ENCODE measurements around the gene WFS1.
A peak's percentile ranks its signal among the peaks of the same experiment; 100 is the strongest.

The WFS1 gene

GRCh38 chr4:6269616-6270511 lies at the start of gene WFS1:
Gene WFS1, plus strand, starts transcription at chr4:6269850. Its CDS starts 7,606 bp downstream, at chr4:6277456.
- TF ChIP-seq ZNF274 (IDR thresholded peaks at IDR 0.05; ENCODE audit: low read depth, low read length): no peak
- peak within 1 kb of the TSS; percentile 84 for H3K4me3 ChIP-seq (ENCODE audit: low read length)

- TF ChIP-seq ZNF274 (IDR thresholded peaks at IDR 0.05; ENCODE audit: low read depth, low read length): no peak
- no peak overlapping the region for H3K4me3 ChIP-seq (ENCODE audit: low read length)
Observed at GRCh38 chr4:6221301-6221850, 48.3 kb upstream of the WFS1 start.

- H3K4me3 ChIP-seq (ENCODE audit: low read length): no peak overlapping the region
- no peak for TF ChIP-seq ZNF274 (IDR thresholded peaks at IDR 0.05; ENCODE audit: low read depth, low read length)
Observed at GRCh38 chr4:6221851-6222760, 47.5 kb upstream of the WFS1 start.

GRCh38 chr4:6222761-6223292 lies 46.8 kb upstream of the WFS1 start:
- no peak overlapping the region for H3K4me3 ChIP-seq (ENCODE audit: low read length)
- TF ChIP-seq ZNF274 (IDR thresholded peaks at IDR 0.05; ENCODE audit: low read depth, low read length): no peak

GRCh38 chr4:6224735-6225134 lies 44.9 kb upstream of the WFS1 start:
- H3K4me3 ChIP-seq (ENCODE audit: low read length): no peak overlapping the region
- no peak for TF ChIP-seq ZNF274 (IDR thresholded peaks at IDR 0.05; ENCODE audit: low read depth, low read length)

- H3K4me3 ChIP-seq (ENCODE audit: low read length): no peak overlapping the region
- no peak for TF ChIP-seq ZNF274 (IDR thresholded peaks at IDR 0.05; ENCODE audit: low read depth, low read length)
Observed at GRCh38 chr4:6225469-6225868, 44.2 kb upstream of the WFS1 start.

- no peak for TF ChIP-seq ZNF274 (IDR thresholded peaks at IDR 0.05; ENCODE audit: low read depth, low read length)
- H3K4me3 ChIP-seq (ENCODE audit: low read length): no peak overlapping the region
Observed at GRCh38 chr4:6226506-6226905, 43.1 kb upstream of the WFS1 start.

- no peak for TF ChIP-seq ZNF274 (IDR thresholded peaks at IDR 0.05; ENCODE audit: low read depth, low read length)
Observed at GRCh38 chr4:6227412-6228157, 42.1 kb upstream of the WFS1 start.

GRCh38 chr4:6228158-6229067 lies 41.2 kb upstream of the WFS1 start:
- no peak for TF ChIP-seq ZNF274 (IDR thresholded peaks at IDR 0.05; ENCODE audit: low read depth, low read length)
- no peak overlapping the region for H3K4me3 ChIP-seq (ENCODE audit: low read length)

More at GRCh38 chr4:6227412-6228157, 42.1 kb upstream of the WFS1 start:
- H3K4me3 ChIP-seq (ENCODE audit: low read length): no peak overlapping the region

- H3K4me3 ChIP-seq (ENCODE audit: low read length): no peak overlapping the region
- no peak for TF ChIP-seq ZNF274 (IDR thresholded peaks at IDR 0.05; ENCODE audit: low read depth, low read length)
Observed at GRCh38 chr4:6229095-6229494, 40.6 kb upstream of the WFS1 start.

- TF ChIP-seq ZNF274 (IDR thresholded peaks at IDR 0.05; ENCODE audit: low read depth, low read length): no peak
- H3K4me3 ChIP-seq (ENCODE audit: low read length): no peak overlapping the region
Observed at GRCh38 chr4:6229671-6230501, 39.8 kb upstream of the WFS1 start.

- no peak overlapping the region for H3K4me3 ChIP-seq (ENCODE audit: low read length)
- no peak for TF ChIP-seq ZNF274 (IDR thresholded peaks at IDR 0.05; ENCODE audit: low read depth, low read length)
Observed at GRCh38 chr4:6230502-6230785, 39.2 kb upstream of the WFS1 start.

Data from GM08714 (cell line).